Measurements from ENCODE around the gene FAM151B. TPM values are rescaled to one million over a fixed set of nuclear protein-coding genes. Genes with fewer than 3 reads are reported as not detected.

FAM151B gene
- total and polyA plus RNA-seq, 2 experiments from 2014 or later = 0.55 TPM; not detected in 1

GRCh38 chr5:80573062-80573461 lies 85.2 kb downstream of the FAM151B start:
- H3K36me3 Mint-ChIP-seq (ENCODE audit: low read depth) = no peaks in the 10 kb centered on the region; the same call in 2 of the 3 replicates
- no peaks in the 10 kb centered on the region; the same call in 1 of the 3 replicates for H3K9me3 Mint-ChIP-seq
- Histone ChIP-seq H3K27ac (ENCODE audit: low read depth) (no peak overlapping the region), H3F3A (replicated peaks; ENCODE audit: low read depth) (peaks cover 8% of the 10 kb centered on the region; the same call in 1 of the 2 replicates), H4K20me1 (replicated peaks; ENCODE audit: insufficient read depth) (no peaks in the 10 kb centered on the region), H3K4me3 (no peak overlapping the region), H3K27me3 (ENCODE audit: insufficient read depth) (peaks cover 40% of the 10 kb centered on the region), H3K9me2 (ENCODE audit: insufficient read depth) (no peaks in the 10 kb centered on the region), H3K4me1 (ENCODE audit: insufficient read depth) (peaks cover 4% of the 10 kb centered on the region; the same call in 1 of the 2 replicates), H2AFZ (peak overlapping the region; percentile 23; the same call in 1 of the 2 replicates), H3K36me3 (ENCODE audit: insufficient read depth) (no peaks in the 10 kb centered on the region), H3K4me2 (no peak overlapping the region), H3K79me2 (replicated peaks; ENCODE audit: insufficient read depth) (no peaks in the 10 kb centered on the region)
- H3K27me3 Mint-ChIP-seq (ENCODE audit: insufficient read depth, low read depth, poor library complexity) = peaks cover 29% of the 10 kb centered on the region
- peaks cover 10% of the 10 kb centered on the region for H3K4me1 Mint-ChIP-seq
- DNase-seq (ENCODE audit: low spot score) (no peak), ATAC-seq (no peak)
- no peak overlapping the region for H3K27ac Mint-ChIP-seq
- TF ChIP-seq ZNF331 (CRISPR knock-in tag; IDR thresholded peaks at IDR 0.05; ENCODE audit: low read depth) = no peak
- no peak for TF ChIP-seq NANOG (IDR thresholded peaks at IDR 0.05; ENCODE audit: borderline replicate concordance)
- no peak for TF ChIP-seq JUNB (IDR thresholded peaks at IDR 0.05; ENCODE audit: unreplicated experiment)
- no peak for TF ChIP-seq EZH2phosphoT487 (IDR thresholded peaks at IDR 0.05; ENCODE audit: unreplicated experiment)
- no peak for TF ChIP-seq POLR2AphosphoS5 (IDR thresholded peaks at IDR 0.05; ENCODE audit: low read depth)
- no peak for TF ChIP-seq ZNF114 (CRISPR knock-in tag; IDR thresholded peaks at IDR 0.05)
- TF ChIP-seq EZH2 (IDR thresholded peaks at IDR 0.05; ENCODE audit: low read depth, unreplicated experiment) = no peak
- TF ChIP-seq, protein P1, sequence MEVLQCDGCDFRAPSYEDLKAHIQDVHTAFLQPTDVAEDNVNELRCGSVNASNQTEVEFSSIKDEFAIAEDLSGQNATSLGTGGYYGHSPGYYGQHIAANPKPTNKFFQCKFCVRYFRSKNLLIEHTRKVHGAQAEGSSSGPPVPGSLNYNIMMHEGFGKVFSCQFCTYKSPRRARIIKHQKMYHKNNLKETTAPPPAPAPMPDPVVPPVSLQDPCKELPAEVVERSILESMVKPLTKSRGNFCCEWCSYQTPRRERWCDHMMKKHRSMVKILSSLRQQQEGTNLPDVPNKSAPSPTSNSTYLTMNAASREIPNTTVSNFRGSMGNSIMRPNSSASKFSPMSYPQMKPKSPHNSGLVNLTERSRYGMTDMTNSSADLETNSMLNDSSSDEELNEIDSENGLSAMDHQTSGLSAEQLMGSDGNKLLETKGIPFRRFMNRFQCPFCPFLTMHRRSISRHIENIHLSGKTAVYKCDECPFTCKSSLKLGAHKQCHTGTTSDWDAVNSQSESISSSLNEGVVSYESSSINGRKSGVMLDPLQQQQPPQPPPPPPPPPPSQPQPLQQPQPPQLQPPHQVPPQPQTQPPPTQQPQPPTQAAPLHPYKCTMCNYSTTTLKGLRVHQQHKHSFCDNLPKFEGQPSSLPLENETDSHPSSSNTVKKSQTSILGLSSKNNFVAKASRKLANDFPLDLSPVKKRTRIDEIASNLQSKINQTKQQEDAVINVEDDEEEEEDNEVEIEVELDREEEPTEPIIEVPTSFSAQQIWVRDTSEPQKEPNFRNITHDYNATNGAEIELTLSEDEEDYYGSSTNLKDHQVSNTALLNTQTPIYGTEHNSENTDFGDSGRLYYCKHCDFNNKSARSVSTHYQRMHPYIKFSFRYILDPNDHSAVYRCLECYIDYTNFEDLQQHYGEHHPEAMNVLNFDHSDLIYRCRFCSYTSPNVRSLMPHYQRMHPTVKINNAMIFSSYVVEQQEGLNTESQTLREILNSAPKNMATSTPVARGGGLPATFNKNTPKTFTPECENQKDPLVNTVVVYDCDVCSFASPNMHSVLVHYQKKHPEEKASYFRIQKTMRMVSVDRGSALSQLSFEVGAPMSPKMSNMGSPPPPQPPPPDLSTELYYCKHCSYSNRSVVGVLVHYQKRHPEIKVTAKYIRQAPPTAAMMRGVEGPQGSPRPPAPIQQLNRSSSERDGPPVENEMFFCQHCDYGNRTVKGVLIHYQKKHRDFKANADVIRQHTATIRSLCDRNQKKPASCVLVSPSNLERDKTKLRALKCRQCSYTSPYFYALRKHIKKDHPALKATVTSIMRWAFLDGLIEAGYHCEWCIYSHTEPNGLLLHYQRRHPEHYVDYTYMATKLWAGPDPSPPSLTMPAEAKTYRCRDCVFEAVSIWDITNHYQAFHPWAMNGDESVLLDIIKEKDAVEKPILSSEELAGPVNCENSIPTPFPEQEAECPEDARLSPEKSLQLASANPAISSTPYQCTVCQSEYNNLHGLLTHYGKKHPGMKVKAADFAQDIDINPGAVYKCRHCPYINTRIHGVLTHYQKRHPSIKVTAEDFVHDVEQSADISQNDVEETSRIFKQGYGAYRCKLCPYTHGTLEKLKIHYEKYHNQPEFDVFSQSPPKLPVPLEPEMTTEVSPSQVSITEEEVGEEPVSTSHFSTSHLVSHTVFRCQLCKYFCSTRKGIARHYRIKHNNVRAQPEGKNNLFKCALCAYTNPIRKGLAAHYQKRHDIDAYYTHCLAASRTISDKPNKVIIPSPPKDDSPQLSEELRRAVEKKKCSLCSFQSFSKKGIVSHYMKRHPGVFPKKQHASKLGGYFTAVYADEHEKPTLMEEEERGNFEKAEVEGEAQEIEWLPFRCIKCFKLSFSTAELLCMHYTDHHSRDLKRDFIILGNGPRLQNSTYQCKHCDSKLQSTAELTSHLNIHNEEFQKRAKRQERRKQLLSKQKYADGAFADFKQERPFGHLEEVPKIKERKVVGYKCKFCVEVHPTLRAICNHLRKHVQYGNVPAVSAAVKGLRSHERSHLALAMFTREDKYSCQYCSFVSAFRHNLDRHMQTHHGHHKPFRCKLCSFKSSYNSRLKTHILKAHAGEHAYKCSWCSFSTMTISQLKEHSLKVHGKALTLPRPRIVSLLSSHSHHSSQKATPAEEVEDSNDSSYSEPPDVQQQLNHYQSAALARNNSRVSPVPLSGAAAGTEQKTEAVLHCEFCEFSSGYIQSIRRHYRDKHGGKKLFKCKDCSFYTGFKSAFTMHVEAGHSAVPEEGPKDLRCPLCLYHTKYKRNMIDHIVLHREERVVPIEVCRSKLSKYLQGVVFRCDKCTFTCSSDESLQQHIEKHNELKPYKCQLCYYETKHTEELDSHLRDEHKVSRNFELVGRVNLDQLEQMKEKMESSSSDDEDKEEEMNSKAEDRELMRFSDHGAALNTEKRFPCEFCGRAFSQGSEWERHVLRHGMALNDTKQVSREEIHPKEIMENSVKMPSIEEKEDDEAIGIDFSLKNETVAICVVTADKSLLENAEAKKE (CRISPR knock-in tag; IDR thresholded peaks at IDR 0.05) = no peak
- no peak for TF ChIP-seq CREB1 (CRISPR knock-in tag; IDR thresholded peaks at IDR 0.05; ENCODE audit: low read depth)
- no peak for TF ChIP-seq REST (IDR thresholded peaks at IDR 0.05; ENCODE audit: unreplicated experiment)
- no peak for TF ChIP-seq STAT1 (IDR thresholded peaks at IDR 0.05; ENCODE audit: unreplicated experiment)
- TF ChIP-seq, protein P2, sequence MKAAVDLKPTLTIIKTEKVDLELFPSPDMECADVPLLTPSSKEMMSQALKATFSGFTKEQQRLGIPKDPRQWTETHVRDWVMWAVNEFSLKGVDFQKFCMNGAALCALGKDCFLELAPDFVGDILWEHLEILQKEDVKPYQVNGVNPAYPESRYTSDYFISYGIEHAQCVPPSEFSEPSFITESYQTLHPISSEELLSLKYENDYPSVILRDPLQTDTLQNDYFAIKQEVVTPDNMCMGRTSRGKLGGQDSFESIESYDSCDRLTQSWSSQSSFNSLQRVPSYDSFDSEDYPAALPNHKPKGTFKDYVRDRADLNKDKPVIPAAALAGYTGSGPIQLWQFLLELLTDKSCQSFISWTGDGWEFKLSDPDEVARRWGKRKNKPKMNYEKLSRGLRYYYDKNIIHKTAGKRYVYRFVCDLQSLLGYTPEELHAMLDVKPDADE (IDR thresholded peaks at IDR 0.05) = no peak
- no peak for TF ChIP-seq CTCF (conservative IDR thresholded peaks at IDR 0.05; ENCODE audit: low read depth in 2 of 2)
- no peak overlapping the region for H3K4me3 Mint-ChIP-seq

Measured in GM23338 (cell line).